C4-2B (cell line): ENCODE data around the gene CAST.

Source experiments
- CTCF ChIP-seq: fragments of 450-650 bp; conservative IDR thresholded peaks from 2 replicates; pipeline ENCODE4 v1.5.1; 2017; ENCODE audit warnings: mild to moderate bottlenecking
- ZFX ChIP-seq: fragments of 450-650 bp; IDR thresholded peaks from 2 replicates; pipeline ENCODE4 v1.6.1; 2017

GRCh38 chr5:96659170-96659569 is 3.0 kb upstream of the CAST start:
- TF ChIP-seq CTCF (no peak), ZFX (no peak)
